HG03025 (cell line): ENCODE measurements around the gene PRM3.

Experiments
- ATAC-seq: cut with Tn5 transposase; IDR thresholded peaks from one replicate; pipeline ENCODE4 v1.9.1; 2021; ENCODE audit warnings: mild to moderate bottlenecking, moderate library complexity; ENCODE audit not compliant: unreplicated experiment, low FRiP score

PRM3 gene

DNA sequence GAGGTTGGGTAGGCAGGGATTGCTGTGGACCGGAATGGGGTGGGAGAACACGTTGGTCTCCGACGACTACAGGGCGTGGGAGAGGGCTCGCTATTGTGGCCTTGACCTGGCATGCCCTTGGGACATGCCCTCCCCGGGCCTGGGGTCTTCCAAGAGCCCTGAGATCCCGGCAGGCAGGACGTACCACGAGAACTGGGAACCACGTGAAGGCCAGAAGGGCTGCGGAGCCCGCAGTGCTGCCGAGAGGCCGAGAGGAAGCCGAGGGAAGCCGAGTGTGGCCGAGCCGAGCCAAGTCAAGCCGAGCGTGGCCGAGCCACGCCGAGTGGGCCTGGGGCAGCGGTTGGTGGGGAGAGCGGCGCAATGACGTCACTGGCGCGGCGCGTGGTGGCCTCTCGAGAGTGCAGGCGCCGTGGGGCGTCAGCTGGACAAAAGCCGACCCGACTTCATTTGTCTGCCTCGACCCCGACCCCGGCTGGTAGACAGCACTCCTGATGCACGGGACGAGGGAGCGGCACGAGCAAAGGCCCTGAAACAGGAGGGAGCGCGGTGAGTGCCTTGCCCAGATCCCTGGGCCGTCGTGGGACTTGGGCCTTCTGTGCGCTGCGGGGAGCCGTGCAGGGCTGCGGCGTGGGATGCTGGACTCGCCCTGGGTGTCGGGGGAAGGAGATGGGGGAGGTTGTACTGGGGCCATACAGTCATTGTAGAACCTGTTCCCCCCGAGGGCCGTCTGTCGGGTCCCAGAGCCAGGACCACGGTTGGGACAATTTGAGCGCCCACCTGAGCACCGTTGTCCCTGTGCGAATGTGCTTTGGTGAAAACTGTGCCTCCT, 24.0 kb downstream of the PRM3 start:
- ATAC-seq = no peak

DNA sequence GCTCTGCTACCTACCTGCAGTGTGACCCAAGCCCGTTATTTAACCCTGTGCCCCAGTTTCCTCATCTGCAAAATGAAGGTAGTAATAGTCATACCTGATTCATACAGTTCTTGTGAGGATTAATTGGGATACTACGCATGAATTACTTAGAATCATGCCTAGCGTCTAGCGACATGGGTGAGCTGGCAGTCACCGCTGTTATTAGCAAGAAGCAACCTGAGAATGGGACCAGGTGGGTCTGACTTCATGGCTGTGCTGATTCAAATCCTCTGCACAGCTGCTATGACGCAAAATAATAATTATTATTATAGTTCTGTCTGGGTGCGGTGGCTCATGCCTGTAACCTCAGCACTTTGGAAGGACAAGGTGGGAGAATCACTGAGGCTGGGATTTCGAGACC, 25.3 kb downstream of the PRM3 start:
- no peak for ATAC-seq

GRCh38 chr16:11245988-11246387, 27.4 kb downstream of the PRM3 start:
- no peak for ATAC-seq

DNA sequence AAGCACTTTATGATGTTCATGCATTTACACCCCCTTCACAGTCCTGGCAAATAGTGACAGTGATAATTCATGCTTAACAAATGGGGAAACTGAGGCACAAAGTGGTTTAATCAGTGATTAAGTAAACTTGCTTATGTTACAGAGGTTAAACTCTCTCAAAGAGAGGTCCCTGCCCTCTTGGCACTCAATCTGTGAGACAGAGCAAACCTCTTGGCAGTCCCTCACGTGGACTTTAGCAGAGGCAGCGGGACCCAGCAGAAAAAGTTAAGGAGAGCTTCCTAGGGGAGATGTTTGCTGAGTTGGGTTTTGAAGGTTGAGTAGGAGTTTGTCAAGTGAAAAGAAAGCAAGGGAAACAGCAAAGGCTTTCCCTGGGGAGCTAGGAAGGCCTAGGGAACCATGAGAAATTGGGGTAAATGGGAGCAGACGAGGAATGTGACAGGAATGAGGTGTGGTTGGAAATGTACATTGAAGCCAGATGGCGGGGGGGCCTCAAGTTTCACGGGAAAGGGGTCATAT, 28.1 kb downstream of the PRM3 start:
- ATAC-seq = no peak

GRCh38 chr16:11242658-11243057, 30.8 kb downstream of the PRM3 start:
- no peak for ATAC-seq

DNA sequence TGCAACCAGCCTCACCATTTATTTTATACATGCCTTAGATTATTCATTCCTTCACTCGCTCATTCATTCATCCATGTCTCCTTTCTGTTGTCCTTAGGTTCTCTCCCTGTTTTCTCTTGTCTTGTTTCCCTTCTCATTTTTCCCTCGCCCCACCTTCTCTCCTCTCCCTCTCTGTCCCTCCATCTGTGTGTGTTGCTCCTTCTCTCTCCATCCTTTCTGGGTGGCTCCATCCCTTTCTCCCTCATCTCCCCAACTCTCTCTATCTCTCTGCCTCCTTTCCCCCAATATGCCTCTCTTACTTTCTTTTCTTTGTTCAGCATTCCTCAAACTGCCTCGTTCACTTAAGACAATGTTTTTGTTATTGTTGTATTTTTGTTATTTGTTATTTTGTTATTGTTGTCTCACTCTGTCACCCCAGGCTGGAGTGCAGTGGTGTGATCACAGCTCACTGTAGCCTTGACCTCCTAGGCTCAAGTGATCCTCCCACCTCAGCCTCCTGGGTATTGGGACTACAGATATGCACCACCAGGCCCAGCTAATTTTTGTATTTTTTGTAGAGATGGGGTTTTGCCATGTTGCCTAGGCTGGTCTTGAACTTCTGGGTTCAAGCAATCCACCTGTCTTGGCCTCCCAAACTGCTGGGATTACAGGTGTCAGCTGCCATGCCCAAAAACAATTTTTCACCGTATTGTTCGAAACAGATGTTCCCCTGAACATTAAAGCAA, 31.8 kb downstream of the PRM3 start:
- ATAC-seq = no peak

DNA sequence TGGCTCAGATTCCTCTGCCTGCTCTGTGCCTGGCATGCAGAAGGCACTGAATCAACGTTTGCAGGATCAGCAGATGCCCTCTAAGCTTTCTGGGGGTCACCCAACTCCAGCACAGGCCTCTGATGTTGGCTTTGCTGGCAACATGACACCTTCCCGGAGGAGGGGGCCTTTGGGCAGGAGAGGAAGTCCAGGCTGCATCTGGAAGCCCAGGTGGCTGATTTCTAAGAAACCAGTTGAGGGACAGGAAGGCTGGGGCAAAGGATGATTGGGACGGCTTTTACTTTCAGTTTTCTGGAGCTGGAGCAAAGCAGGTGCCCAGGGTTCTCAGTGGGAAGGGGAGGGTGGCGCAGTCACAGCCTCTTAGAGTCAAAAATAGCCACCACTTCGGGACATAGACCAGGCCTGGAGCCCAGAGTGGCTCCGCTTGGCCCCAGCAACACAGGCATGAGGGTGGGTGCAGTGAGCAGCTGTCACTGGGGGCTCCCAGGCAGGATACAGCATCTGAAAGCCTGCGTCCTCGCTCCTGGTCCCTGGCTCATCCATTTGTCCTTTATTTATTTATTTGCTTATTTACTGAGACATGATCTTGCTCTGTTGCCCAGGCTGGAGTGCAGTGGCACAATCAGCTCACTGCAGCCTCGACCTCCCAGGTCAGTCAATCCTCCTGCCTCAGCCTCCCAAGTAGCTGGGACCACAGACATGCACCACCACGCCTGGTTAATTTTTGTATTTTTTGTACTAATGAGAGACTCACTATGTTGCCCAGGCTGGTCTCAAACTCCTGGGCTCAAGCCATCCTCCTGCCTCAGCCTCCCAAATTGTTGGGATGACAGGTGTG, 32.6 kb downstream of the PRM3 start:
- no peak for ATAC-seq

- ATAC-seq = no peak
Measured at GRCh38 chr16:11239644-11240632, 33.5 kb downstream of the PRM3 start.

DNA sequence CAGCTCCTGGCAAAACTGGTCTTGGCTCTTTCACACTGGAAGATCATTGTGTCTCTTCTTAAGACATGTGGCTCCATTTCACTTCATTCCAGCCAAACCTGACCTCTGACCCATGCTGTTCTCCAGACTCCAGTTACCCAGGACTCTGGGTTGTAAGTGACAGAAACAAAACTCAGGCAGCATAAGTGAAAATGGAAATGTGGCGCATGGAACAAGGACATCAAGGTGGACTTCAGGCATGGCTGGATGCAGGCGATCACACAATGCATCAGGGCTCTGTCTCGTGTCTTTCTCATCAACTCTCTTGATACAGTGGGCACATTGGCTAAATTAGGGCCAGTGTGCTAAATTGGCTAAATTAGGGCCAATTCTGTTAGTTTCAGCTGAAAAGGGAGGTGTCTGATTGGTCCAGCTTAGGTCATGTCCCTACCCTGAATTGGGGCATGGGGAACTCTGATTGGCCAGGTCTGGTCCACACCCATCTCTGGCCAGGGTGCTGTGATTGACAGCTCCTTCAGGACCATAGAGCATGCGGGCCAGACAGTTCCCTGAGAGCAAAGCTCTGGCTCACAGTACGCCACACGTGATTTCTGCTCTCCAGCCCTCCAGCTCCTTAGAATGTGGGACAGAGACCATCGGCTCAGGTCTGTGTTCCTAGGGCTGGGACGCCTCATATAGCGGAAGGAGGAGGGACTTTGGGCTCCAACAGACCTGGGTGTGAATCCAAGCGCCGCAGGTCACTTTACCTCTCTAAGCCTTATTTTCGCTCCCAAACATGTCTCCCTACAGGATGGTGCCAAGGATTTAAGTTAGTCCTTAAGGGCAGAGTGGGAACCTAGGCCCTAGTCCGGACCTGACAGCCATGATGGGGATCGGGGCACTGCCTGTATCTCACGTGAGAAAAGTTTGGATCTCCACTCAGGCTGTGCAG, 34.9 kb downstream of the PRM3 start:
- no peak for ATAC-seq

DNA sequence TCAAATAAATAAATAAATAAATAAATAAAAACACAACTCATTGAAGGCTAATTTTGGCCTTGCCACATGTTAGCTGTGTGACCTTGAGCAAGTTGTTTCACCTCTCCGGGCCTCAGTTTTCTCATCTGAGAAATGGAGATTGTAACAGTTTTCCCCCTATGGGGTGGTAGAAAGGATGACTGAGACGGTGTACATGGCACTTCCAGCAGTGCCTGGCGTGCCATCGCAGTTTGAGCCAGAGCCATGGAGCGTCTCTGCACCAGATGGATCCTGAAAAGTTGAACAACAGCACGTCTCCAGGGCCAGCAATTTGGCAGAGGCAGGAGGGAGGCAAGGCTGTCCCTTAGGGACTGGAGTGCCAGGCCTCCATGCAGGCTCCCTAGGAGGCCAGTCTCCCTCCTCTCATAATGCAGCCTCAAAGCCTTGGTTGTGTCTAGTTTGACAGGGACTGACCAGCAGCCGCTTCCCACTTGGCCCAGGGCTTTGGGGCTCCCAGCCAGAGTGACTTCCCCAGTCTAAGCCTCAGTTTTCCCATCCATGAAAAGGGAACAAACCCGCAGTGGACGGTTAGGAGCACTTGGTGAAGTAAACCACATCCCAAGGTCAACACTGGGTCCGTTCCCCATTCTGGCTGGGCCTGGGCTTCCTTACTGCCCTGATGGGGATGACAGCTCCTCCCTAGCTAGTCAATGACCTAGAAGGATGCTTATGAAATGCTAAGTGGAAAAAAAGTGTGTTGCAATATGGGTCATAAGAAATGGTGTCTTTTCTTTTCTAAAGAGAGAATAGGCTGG, 36.8 kb downstream of the PRM3 start:
- no peak for ATAC-seq

DNA sequence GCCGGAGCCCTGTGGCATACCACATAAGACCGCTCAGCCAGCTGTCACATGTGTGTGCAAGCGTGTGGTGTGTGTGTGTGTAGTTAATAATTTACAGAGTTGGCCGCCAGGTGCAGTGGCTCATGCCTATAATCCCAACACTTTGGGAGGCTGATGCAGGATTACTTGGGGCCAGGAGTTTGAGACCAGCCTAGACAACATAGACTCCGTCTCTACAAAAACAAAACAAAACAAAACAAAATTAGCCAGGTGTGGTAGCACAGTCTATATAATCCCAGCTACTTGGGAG, 37.8 kb downstream of the PRM3 start:
- ATAC-seq = no peak

- ATAC-seq = no peak
Measured at GRCh38 chr16:11234884-11235702, 38.3 kb downstream of the PRM3 start.

DNA sequence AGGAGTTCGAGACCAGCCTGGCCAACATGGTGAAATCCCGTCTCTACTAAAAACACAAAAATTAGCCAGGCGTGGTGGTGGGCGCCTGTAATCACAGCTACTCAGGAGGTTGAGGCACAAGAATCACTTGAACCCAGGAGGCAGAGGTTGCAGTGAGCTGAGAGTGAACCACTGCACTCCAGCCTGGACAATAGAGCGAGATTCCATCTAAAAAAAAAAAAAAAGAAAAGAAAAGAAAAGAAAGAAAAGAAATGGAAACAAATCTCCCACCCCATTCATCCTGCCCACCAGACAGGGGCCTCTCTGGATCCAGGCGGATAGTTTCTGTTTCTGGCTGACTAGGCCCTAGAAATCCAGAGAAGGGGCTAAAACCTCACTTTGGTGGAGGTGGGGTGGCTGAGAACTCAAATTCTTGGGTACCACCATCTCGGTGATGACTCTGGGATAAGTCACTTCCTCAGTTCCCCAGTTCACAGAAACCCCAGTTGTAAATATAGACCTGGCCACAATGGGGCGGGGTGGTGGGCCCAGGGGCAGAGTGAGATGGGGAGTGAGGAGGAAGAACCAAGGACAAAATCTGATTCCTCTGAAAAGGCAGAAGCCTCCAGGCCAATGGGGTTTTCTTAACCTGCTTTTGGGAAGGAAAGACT, 39.6 kb downstream of the PRM3 start:
- no peak for ATAC-seq

DNA sequence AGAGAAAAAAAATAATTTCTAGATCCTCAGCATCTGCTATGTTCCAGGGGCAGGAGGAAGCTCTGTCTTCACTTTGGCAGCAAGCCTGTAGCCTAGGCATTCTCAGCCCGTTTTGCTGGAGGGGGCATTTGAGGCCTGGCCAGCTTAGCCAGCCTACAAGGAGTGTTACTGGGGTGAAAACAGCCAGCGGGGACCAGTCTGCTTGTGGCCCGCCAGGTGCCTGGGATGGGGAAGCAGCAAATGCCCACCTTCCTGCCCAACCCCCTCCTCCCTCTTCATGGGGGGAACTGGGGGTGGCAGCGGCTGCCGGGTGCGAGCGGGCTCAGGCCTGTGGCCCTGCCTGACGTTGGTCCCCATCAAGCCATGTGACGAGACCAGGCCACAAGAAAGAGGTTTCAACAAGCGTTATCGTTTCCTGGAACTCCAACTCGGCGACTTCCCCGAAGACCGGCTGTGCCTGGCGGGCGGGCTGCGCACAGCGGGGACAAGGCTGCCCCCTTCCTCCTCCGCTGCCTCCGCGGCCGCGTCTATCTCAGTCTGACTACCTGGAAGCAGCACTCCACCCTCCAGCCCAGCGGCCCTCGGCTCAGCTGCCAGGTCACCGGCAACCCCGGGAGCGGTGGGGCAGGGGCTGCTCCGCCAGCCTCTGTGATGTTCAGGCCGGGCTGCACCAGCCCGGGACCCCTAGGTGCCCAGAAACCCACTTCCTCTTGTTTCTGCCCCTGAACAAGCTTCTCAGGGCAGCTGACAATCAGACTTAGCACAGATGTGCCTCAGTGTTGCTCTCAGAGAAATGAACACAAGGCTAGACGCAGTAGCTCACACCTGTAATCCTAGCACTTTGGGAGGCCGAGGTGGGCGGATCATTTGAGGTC, 40.3 kb downstream of the PRM3 start:
- ATAC-seq = no peak

DNA sequence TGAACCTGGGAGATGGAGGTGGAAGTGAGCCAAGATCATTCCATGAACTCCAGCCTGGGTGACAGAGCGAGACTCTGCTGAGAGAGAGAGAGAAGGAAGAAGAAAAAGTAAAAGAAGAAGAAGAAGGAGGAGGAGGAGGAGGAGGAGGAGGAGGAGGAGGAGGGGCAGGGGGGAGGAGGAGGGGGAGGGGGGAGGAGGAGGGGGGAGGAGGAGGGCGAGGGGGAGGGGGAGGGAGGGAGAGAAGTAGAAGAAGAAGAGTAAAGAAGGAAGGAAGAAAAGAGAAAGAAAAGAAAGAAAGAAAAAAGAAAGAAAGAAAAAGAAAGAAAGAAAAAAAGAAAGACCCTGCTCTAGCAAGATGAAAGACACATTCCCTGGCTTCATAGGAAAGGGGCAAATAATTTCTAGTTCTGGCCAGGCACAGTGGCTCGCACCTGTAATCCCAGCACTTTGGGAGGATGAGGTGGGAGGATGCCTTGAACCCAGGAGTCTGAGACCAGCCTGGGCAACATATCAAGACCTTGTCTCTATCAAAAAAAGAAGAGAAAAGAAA, 41.1 kb downstream of the PRM3 start:
- no peak for ATAC-seq
